Smooth muscle cell (in vitro differentiated cells): ENCODE measurements around the gene AMY2A. TPM values are rescaled to one million over a fixed set of nuclear protein-coding genes. Genes with fewer than 3 reads are reported as not detected.
"Not testable (repeated sequence)": the region's sequence is repeated elsewhere in the genome, so short reads cannot be mapped to it uniquely, and the experiment has no call there.

Source experiments
- DNase-seq: peaks from one replicate; lab custom pipeline; 2025; ENCODE audit not compliant: unreplicated experiment; lab: John Stamatoyannopoulos, UW
- H2AFZ ChIP-seq: fragments of 200-600 bp; sonication (generic); 2 replicates; pipeline ENCODE4 v1.6.0; 2016; ENCODE audit warnings: antibody characterized with exemption, low read depth, mild to moderate bottlenecking
- H3F3A ChIP-seq: fragments of 200-600 bp; sonication (generic); 2 replicates; pipeline ENCODE4 v1.6.0; 2017; ENCODE audit warnings: antibody characterized with exemption, low read depth
- H3K27ac ChIP-seq: fragments of 200-600 bp; sonication (generic); 2 replicates; pipeline ENCODE4 v1.5.1; 2016; ENCODE audit warnings: low read depth, mild to moderate bottlenecking
- H3K27me3 ChIP-seq: fragments of 200-600 bp; sonication (generic); 2 replicates; pipeline ENCODE4 v1.6.1; 2016; ENCODE audit warnings: low read depth, mild to moderate bottlenecking
- H3K36me3 ChIP-seq: fragments of 200-600 bp; sonication (generic); 2 replicates; pipeline ENCODE4 v1.5.1; 2016; ENCODE audit warnings: low read depth
- H3K4me1 ChIP-seq: fragments of 200-600 bp; sonication (generic); 2 replicates; pipeline ENCODE4 v1.5.1; 2016; ENCODE audit warnings: low read depth
- H3K4me2 ChIP-seq: fragments of 200-600 bp; sonication (generic); 2 replicates; pipeline ENCODE4 v1.6.0; 2016; ENCODE audit warnings: mild to moderate bottlenecking
- H3K4me3 ChIP-seq: fragments of 200-600 bp; sonication (generic); 2 replicates; pipeline ENCODE4 v1.5.1; 2016; ENCODE audit warnings: mild to moderate bottlenecking
- H3K79me2 ChIP-seq: fragments of 200-600 bp; sonication (generic); 2 replicates; pipeline ENCODE4 v1.6.0; 2016; ENCODE audit warnings: low read depth, mild to moderate bottlenecking
- H3K9ac ChIP-seq: fragments of 200-600 bp; sonication (generic); 2 replicates; pipeline ENCODE4 v1.6.0; 2016; ENCODE audit warnings: low read depth
- H3K9me3 ChIP-seq: fragments of 200-600 bp; sonication (generic); replicated peaks from 2 replicates; pipeline ENCODE4 v1.5.1; 2016; ENCODE audit warnings: low read depth
- H4K20me1 ChIP-seq: fragments of 200-600 bp; sonication (generic); 2 replicates; pipeline ENCODE4 v1.6.0; 2016; ENCODE audit warnings: low read depth
- WGBS: methylation state at CpG from one replicate; pipeline ENCODE4 v1.1.7; 2016; ENCODE audit warnings: low lambda C conversion rate; 5-methylcytosine and 5-hydroxymethylcytosine counted together
- polyA plus RNA-seq: library from polyadenylated mRNA; unstranded; fragments of >200 nt; fragmentation: Nextera tagmentation; extraction: Ambion mirVana; gene quantifications from 2 replicates; pipeline ENCODE4 v1.2.1, GENCODE V29; 2016
- total RNA-seq: library from RNA; depleted of rRNA; stranded (reverse); fragments of >200 nt; gene quantifications from 2 replicates; pipeline ENCODE4 v1.2.3, GENCODE V29; 2014
- TF ChIP-seq, protein P1 (sequence below): fragments of 200-600 bp; sonication (generic); IDR thresholded peaks from 2 replicates; pipeline ENCODE4 v1.5.1; 2017; ENCODE audit warnings: borderline replicate concordance, mild to moderate bottlenecking, antibody characterized with exemption; ENCODE audit not compliant: insufficient read depth, poor library complexity, severe bottlenecking

The AMY2A gene
- total and polyA plus RNA-seq, 2 experiments from 2014 or later, result not detected

DNA sequence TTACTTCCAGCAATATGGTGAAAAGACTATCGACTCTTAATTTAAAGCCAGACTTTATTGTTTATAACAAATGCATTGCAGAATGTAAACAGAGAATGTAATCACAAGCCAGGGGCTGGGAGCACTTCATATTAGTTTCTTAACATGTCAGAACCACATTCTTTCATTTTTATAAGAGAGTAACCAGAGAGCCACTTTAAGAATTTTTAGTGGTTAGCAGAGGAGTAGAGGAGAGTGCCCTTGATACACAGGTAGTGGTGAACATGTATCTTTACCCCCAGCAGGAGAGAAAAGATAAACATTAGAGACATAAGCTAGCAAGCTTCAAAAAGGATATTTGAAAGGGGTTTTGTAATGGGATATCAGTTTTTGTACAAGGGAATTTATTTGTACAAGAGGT is 34.8 kb upstream of the AMY2A start:
- Histone ChIP-seq H3K9ac (no peak overlapping the region), H4K20me1 (no peaks in the 10 kb centered on the region), H3K79me2 (no peaks in the 10 kb centered on the region), H3K36me3 (no peaks in the 10 kb centered on the region), H3K9me3 (no peaks in the 10 kb centered on the region), H2AFZ (no peak overlapping the region), H3K4me2 (no peak overlapping the region), H3K27me3 (no peaks in the 10 kb centered on the region), H3K27ac (no peak overlapping the region), H3F3A (no peaks in the 10 kb centered on the region), H3K4me1 (no peaks in the 10 kb centered on the region), H3K4me3 (no peak overlapping the region)
- TF ChIP-seq, protein P1, sequence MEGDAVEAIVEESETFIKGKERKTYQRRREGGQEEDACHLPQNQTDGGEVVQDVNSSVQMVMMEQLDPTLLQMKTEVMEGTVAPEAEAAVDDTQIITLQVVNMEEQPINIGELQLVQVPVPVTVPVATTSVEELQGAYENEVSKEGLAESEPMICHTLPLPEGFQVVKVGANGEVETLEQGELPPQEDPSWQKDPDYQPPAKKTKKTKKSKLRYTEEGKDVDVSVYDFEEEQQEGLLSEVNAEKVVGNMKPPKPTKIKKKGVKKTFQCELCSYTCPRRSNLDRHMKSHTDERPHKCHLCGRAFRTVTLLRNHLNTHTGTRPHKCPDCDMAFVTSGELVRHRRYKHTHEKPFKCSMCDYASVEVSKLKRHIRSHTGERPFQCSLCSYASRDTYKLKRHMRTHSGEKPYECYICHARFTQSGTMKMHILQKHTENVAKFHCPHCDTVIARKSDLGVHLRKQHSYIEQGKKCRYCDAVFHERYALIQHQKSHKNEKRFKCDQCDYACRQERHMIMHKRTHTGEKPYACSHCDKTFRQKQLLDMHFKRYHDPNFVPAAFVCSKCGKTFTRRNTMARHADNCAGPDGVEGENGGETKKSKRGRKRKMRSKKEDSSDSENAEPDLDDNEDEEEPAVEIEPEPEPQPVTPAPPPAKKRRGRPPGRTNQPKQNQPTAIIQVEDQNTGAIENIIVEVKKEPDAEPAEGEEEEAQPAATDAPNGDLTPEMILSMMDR, result no peak
- WGBS, result 83% methylated on average over 1 of the region's 1 CpG
- DNase-seq, result no peak

DNA sequence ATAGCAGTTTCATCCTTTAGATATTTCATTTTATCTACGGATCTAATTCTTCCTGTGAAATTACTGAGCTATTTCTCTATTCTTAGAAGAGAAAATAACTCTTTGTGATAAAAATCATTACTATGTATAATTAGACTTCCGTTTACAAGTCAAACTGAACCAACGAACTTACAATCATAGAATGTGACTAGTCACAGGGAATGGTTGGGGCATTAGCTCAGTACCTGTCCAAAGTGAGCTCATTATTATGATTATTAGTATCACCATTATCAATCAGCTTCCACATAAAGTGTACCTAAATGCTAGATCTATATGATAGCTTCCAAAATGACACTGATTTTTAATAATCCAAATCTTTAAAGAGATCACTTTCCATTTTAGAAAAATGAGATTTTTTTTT is 33.3 kb upstream of the AMY2A start:
- Histone ChIP-seq H3K4me3 (no peak overlapping the region), H3K4me1 (no peaks in the 10 kb centered on the region), H3K27me3 (no peaks in the 10 kb centered on the region), H3K79me2 (no peaks in the 10 kb centered on the region), H3K4me2 (no peak overlapping the region), H3F3A (no peaks in the 10 kb centered on the region), H3K27ac (no peak overlapping the region), H3K9ac (no peak overlapping the region), H2AFZ (no peak overlapping the region), H3K9me3 (no peaks in the 10 kb centered on the region), H4K20me1 (no peaks in the 10 kb centered on the region), H3K36me3 (no peaks in the 10 kb centered on the region)
- DNase-seq, result no peak
- 85% methylated on average over 3 of the region's 3 CpGs for WGBS
- TF ChIP-seq, protein P1, result no peak

DNA sequence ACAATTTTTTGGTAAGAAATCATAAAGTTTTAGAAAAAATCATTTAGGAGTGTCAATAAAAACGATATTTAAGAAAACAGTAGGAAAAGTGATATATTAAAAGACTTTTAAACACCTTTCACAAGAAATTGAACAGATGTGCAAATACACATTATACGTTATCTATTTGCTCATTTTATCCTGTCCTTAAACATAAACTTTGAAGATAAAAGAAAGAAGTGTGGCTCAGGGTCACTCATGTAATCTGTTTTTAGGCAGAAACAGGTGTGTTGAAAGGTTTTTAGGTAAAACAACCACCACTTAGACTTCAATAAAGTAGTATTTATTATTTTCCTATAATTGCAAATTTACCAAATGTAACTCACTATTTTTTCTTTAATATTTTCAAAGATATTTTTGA is 32.7 kb upstream of the AMY2A start:
- no peak overlapping the region for H3K4me3 ChIP-seq
- H3K27ac ChIP-seq, result no peak overlapping the region
- 67% methylated on average over 2 of the region's 2 CpGs for WGBS
- no peaks in the 10 kb centered on the region for H3K27me3 ChIP-seq
- H3K9ac ChIP-seq, result no peak overlapping the region
- H3K79me2 ChIP-seq, result no peaks in the 10 kb centered on the region
- H3K36me3 ChIP-seq, result no peaks in the 10 kb centered on the region
- no peaks in the 10 kb centered on the region for H3K9me3 ChIP-seq
- H3F3A ChIP-seq, result no peaks in the 10 kb centered on the region
- no peaks in the 10 kb centered on the region for H3K4me1 ChIP-seq
- no peak overlapping the region for H3K4me2 ChIP-seq
- no peak for DNase-seq
- H4K20me1 ChIP-seq, result no peaks in the 10 kb centered on the region
- TF ChIP-seq, protein P1, result no peak
- H2AFZ ChIP-seq, result no peak overlapping the region

DNA sequence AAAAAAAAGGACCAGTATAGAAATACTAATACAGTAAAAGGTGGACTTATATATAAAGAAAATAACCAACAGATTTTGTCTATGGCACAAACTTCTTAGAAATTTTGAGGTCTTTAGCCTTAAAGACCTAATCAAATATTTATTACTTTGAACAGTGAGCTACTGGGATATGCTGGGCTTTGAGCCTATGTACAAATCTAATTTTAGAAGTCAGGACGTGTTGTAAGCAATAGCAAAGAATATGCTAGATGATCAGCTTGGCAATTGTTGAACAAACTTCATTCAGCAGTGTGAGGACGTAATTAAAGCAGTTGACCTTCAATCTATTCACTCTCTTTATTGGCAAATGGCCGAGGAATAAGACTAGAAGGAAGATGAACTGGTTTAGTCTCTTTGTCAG is 14.5 kb upstream of the AMY2A start:
- H3K4me1 ChIP-seq, H3K4me3 ChIP-seq, H3K79me2 ChIP-seq, H3F3A ChIP-seq, H4K20me1 ChIP-seq, H3K27me3 ChIP-seq, DNase-seq, H2AFZ ChIP-seq, H3K27ac ChIP-seq, H3K9me3 ChIP-seq, H3K4me2 ChIP-seq, H3K36me3 ChIP-seq, H3K9ac ChIP-seq: not testable (repeated sequence)
- WGBS, result no CpG with 5 or more reads among the region's 3 CpGs
